ENCODE data around the gene FKBP3.

GRCh38 chr14:45118594-45118993, 15.7 kb downstream of the FKBP3 start:
- no peak for TF ChIP-seq POLR2A (IDR thresholded peaks at IDR 0.05)
- TF ChIP-seq, protein P1, sequence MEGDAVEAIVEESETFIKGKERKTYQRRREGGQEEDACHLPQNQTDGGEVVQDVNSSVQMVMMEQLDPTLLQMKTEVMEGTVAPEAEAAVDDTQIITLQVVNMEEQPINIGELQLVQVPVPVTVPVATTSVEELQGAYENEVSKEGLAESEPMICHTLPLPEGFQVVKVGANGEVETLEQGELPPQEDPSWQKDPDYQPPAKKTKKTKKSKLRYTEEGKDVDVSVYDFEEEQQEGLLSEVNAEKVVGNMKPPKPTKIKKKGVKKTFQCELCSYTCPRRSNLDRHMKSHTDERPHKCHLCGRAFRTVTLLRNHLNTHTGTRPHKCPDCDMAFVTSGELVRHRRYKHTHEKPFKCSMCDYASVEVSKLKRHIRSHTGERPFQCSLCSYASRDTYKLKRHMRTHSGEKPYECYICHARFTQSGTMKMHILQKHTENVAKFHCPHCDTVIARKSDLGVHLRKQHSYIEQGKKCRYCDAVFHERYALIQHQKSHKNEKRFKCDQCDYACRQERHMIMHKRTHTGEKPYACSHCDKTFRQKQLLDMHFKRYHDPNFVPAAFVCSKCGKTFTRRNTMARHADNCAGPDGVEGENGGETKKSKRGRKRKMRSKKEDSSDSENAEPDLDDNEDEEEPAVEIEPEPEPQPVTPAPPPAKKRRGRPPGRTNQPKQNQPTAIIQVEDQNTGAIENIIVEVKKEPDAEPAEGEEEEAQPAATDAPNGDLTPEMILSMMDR (IDR thresholded peaks at IDR 0.05) = no peak
